Activated naive CD4-positive, alpha-beta T cell treated with anti-CD3 and anti-CD28 coated beads for 36 hours (primary cell): Measurements from ENCODE around the gene SIN3A. TPM values are rescaled to one million over a fixed set of nuclear protein-coding genes. Genes with fewer than 3 reads are reported as not detected.
"Not testable (repeated sequence)": the region's sequence is repeated elsewhere in the genome, so short reads cannot be mapped to it uniquely, and the experiment has no call there.

Experiments used
- CTCF ChIA-PET: fragments of 350-600 bp; sonication (Branson Sonifier 250); formaldehyde crosslinking; loops from one replicate; lab custom pipeline; 2021; ENCODE audit warnings: antibody characterized with exemption; lab: Charles Lee
- DNase-seq: peaks from one replicate; pipeline ENCODE4 v3.0.0-alpha.2; 2020
- H3K27ac Mint-ChIP-seq: one replicate; pipeline ENCODE4 v1.8.0; 2021; ENCODE audit warnings: mild to moderate bottlenecking, mixed read lengths
- H3K27me3 Mint-ChIP-seq: one replicate; pipeline ENCODE4 v1.8.0; 2021; ENCODE audit warnings: low read depth, mixed read lengths
- H3K36me3 Mint-ChIP-seq: one replicate; pipeline ENCODE4 v1.8.0; 2021; ENCODE audit warnings: low read depth, mixed read lengths
- H3K4me1 Mint-ChIP-seq: one replicate; pipeline ENCODE4 v1.8.0; 2021; ENCODE audit warnings: low read depth, mixed read lengths
- H3K4me3 Mint-ChIP-seq: one replicate; pipeline ENCODE4 v1.8.0; 2021; ENCODE audit warnings: mild to moderate bottlenecking, moderate library complexity, mixed read lengths
- H3K9me3 Mint-ChIP-seq: one replicate; pipeline ENCODE4 v1.8.0; 2021; ENCODE audit warnings: mixed read lengths
- intact Hi-C: fragments of 100-400 bp; cut with micrococcal nuclease; formaldehyde crosslinking; loops from one replicate; pipeline ENCODE4 v1.15.1; 2023
- total RNA-seq, 2 experiments: library from RNA; stranded (reverse); gene quantifications; one replicate each; pipeline ENCODE4 v1.2.3, GENCODE V29; 2021

SIN3A gene
- total RNA-seq, 2 experiments from 2014 or later = 83.6 to 84.7 TPM

DNA sequence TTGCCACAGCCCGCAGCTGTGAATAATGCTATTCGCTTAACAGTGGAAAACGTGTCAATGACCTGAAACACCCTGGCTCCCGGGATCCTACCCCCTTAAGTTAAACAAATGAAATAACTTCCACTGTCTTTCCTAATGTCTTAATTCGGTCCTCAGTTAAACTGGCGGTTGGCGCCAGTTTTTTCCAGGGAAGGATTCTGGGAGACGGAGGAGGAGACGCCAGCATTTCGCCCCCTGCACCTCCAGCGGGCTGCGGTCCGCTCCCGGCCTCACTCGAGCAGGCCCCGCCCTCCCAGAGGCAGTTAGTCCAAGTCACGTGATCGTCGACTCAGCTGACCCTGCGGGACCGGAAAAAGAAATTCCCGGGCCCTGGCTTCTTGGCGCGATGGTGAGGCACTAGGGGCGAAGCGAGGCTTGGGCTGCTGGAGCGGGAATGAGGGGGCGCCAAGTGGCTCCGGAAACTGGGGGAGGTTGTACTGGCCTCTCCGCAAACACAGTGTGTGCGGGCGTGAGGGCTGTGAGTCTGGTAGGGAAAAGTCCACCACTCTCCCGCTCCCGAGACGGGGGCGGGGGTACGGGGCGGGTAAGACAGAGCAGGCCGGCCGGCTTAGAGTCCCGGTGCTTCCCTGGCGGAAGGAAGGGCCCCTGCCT, 115.7 kb downstream of the SIN3A start, which contains the start of gene COMMD4:
Gene COMMD4 (plus strand): TSS at position 359 of the 651 bp plus-strand sequence. CDS start 27 bp downstream, at position 386.
- CTCF ChIA-PET = interaction anchor here (0.6 to 1.7 kb wide), 3 partner anchors 32 to 47 kb away, joined by 3 to 7 read pairs (median 4); partner anchors contain the start of gene MAN2C1
- Mint-ChIP-seq H3K36me3 (peaks cover 6% of the 10 kb centered on the region), H3K27ac (peak within 1 kb of the TSS; percentile 81), H3K27me3 (no peaks in the 10 kb centered on the region), H3K4me1 (peaks cover 21% of the 10 kb centered on the region), H3K9me3 (no peaks in the 10 kb centered on the region), H3K4me3 (peak within 1 kb of the TSS; percentile 97)
- intact Hi-C loops = loop anchor here (10.0 kb wide), 1 partner anchor 131 kb away; the partner anchor contains the start of gene C15orf39
- peak; percentile 96 for DNase-seq

DNA sequence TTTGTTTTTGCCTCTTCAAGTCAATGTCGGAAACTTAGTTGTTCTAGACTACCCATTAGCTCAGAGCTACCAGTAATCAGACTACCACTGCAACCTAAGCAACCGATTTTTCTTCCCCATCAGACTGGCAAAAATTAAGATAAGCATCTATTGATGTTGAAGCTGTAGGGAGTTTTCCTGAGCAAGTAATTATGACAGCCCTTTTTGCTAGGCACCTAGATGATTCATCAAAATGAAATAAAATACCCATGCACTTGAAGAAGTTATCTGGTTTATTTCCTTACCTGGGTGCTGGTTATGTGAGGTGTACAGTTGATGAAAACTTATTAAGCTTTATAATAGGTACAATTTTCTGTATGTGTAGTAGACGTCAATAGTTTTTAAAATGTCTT, 116.2 kb downstream of the SIN3A start:
- Mint-ChIP-seq H3K4me1 (peaks cover 21% of the 10 kb centered on the region), H3K27ac (no peak overlapping the region), H3K27me3 (no peaks in the 10 kb centered on the region), H3K9me3 (no peaks in the 10 kb centered on the region), H3K36me3 (peaks cover 6% of the 10 kb centered on the region), H3K4me3 (peak overlapping the region; percentile 97)
- no peak for DNase-seq
- CTCF ChIA-PET = interaction anchor here (0.6 to 1.7 kb wide), 3 partner anchors 33 to 809 kb away, joined by 3 to 7 read pairs (median 3); partner anchors contain the start of gene MAN2C1
- intact Hi-C loops = loop anchor here (10.0 kb wide), 1 partner anchor 131 kb away; the partner anchor contains the start of gene C15orf39

DNA sequence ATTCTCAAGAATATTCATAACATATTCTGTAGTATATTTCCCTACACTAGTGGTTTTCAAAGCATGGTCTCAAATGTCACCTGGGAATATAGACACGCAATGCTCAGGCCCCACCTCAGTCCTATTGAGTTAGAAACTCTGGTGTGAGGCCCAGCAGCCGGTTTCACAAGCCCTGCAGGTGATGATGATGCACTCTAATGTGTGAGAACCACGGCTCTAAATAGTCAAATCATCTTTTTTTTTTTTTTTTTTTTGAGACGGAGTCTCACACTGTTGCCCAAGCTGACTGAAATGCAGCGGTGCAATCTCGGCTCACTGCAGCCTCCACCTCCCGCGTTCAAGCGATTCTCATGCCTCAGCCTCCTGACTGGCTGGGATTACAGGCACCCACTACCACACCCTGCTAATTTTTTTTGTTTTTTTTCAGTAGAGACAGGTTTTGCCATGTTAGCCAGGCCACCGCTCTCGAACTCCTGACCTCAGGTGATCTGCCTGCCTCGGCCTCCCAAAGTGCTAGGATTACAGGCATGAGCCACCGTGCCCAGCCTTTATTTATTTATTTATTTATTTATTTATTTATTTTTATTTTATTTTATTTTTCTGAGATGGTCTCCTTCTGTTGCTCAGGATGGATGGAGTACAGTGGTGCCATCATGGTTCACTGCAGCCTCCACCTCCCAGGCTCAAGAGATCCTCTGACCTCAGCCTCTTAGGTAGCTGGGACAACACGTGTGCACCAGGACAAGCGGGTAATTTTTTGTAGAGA, 117.7 kb downstream of the SIN3A start:
- H3K27ac Mint-ChIP-seq, H3K9me3 Mint-ChIP-seq, CTCF ChIA-PET, DNase-seq, H3K27me3 Mint-ChIP-seq, H3K36me3 Mint-ChIP-seq, H3K4me3 Mint-ChIP-seq: not testable (repeated sequence)
- H3K4me1 Mint-ChIP-seq = peaks cover 21% of the 10 kb centered on the region
- intact Hi-C loops = loop anchor here (10.0 kb wide), 1 partner anchor 129 kb away; the partner anchor contains the start of gene C15orf39

DNA sequence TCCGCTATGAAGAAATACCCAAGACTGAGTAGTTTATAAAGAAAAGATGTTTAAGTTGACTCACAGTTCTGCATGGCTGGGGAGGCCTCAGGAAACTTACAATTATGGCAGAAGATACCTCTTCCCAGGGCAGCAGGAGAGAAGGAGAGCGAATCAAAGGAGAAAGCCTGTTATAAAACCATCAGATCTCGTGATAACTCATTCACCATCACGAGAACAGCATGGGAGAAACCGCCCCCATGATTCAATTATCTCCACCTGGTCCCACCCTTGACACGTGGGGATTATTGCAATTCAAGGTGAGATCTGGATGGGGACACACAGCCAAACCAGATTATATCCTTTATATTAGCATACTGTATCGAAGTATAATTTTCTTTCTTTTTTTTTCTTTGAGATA, 119.4 kb downstream of the SIN3A start:
- H3K4me3 Mint-ChIP-seq, H3K9me3 Mint-ChIP-seq, H3K36me3 Mint-ChIP-seq, H3K27me3 Mint-ChIP-seq, DNase-seq, H3K27ac Mint-ChIP-seq: not testable (repeated sequence)
- intact Hi-C loops = loop anchor here (10.0 kb wide), 1 partner anchor 127 kb away; the partner anchor contains the start of gene C15orf39
- CTCF ChIA-PET = interaction anchor here (0.6 kb wide), 2 partner anchors 277 to 301 kb away, joined by 3 to 4 read pairs; no protein-coding TSS in a partner anchor
- peaks cover 17% of the 10 kb centered on the region for H3K4me1 Mint-ChIP-seq

DNA sequence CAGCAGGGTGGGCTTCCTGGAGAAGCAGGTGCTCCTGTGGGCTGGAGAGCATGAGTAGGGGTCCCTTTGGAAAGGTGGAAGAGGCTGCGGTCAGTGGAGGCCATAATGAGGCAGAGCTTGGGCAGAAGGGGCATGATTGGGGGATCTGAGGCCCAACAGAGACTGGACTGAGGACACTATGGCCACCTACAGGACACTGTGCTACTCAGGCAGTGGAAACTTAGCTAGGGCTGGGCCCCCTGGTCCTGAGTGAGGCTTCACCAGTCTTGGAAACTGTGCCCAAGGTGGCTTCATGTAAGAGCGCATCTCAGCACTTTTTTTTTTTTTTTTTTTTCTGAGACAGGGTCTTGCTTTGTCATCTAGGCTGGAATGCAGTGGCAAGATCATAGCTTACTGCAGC, 121.9 kb downstream of the SIN3A start:
- Mint-ChIP-seq H3K9me3 (no peaks in the 10 kb centered on the region), H3K27ac (no peak overlapping the region), H3K4me3 (no peak overlapping the region), H3K36me3 (no peaks in the 10 kb centered on the region), H3K4me1 (no peaks in the 10 kb centered on the region), H3K27me3 (no peaks in the 10 kb centered on the region)
- intact Hi-C loops = loop anchor here (10.0 kb wide), 1 partner anchor 95 kb away; no protein-coding TSS in a partner anchor
- DNase-seq = no peak
- CTCF ChIA-PET = no interaction called here

DNA sequence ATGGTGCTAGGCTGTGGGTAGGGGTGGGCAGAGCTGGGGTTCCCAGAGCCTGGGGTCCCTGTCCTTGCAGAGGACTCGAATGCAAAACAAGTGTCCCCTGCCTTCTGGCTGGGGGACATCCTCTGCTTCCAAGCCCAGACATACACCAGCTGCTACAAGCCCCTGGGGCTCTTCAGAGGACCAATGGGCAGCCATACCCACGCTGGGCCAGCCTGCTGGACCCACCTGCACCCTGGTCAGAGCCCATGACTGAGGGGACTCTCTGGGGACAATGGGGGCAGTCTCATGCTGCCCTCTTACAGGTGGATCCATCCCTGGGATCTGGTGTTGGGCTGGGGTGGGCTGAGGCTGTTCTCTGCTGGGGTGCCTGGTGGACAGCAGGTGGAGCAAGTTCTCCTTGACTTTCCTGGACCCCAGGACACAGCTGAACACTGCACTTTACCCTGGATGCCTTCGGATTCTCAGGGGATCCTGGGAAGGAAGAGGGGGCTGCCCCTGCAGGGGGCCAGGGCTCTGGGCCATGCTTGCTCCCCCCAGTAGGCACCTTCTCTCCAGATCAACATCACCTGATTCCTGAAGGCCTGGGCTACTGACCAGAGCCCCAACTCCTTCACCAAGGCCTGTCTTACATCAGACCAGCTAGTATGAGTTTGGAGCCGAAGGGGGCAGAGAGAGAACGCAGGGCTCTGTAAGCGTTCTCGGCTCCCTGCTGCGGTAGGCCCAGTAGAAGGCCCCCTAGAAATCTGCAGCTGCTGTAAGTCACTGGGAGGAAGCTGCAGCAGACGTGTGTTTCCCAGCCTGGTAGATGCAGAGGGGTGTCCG, 122.8 kb downstream of the SIN3A start:
- no peak for DNase-seq
- CTCF ChIA-PET = interaction anchor here (0.6 kb wide), 2 partner anchors 127 to 342 kb away, joined by 3 to 5 read pairs; no protein-coding TSS in a partner anchor
- H3K27ac Mint-ChIP-seq = no peak overlapping the region
- intact Hi-C loops = loop anchor here (10.0 kb wide), 1 partner anchor 94 kb away; no protein-coding TSS in a partner anchor
- H3K4me1 Mint-ChIP-seq = no peaks in the 10 kb centered on the region
- no peaks in the 10 kb centered on the region for H3K9me3 Mint-ChIP-seq
- H3K36me3 Mint-ChIP-seq = no peaks in the 10 kb centered on the region
- no peak overlapping the region for H3K4me3 Mint-ChIP-seq
- no peaks in the 10 kb centered on the region for H3K27me3 Mint-ChIP-seq

DNA sequence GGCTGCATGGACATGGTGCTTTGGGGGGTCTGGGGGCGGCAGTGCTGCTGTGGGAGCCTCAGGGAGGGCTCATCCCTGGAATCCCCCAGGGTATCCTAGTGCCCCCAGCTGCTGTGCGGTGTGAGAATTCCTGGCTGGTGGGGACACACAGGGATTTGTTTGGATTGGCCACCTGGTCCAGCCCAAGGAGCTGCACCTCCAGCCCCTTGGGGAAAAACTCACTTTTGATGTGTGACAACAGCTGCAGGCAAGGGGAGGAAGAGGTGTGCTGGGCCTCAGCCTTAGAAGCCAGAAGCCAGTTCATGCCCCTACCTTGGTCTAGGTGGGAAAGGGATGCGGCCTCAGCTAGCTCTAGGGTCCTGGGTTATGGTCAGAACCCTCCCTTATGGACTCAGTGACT, 124.0 kb downstream of the SIN3A start:
- Mint-ChIP-seq H3K27me3 (no peaks in the 10 kb centered on the region), H3K4me1 (no peaks in the 10 kb centered on the region), H3K4me3 (no peak overlapping the region), H3K9me3 (no peaks in the 10 kb centered on the region), H3K36me3 (no peaks in the 10 kb centered on the region), H3K27ac (no peak overlapping the region)
- intact Hi-C loops = loop anchor here (10.0 kb wide), 1 partner anchor 93 kb away; no protein-coding TSS in a partner anchor
- no peak for DNase-seq
- CTCF ChIA-PET = interaction anchor here (0.5 kb wide), 1 partner anchor 207 kb away, joined by 3 read pairs; no protein-coding TSS in a partner anchor

DNA sequence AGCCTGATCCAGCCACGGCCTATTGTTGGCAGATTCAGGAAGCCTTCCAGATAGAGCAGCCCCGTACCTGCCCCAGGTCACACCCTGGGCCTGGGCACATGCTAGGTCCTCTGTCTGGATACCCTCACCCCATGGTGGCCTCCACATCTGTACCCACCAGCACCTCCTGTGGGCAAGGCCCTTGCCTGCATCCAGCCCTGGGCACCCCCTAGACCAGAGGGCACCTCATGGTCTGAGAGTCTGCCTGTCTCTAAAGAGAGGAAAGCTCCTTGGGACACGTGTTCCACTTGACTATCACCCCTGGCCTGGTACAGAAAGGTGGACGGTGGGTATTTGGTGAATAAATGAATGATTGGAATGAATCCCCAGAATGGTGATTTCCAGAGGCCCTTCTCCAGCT, 124.5 kb downstream of the SIN3A start:
- H3K4me1 Mint-ChIP-seq = no peaks in the 10 kb centered on the region
- H3K36me3 Mint-ChIP-seq = no peaks in the 10 kb centered on the region
- H3K4me3 Mint-ChIP-seq = no peak overlapping the region
- CTCF ChIA-PET = interaction anchor here (0.5 to 1.0 kb wide), 2 partner anchors 41 to 208 kb away, joined by 3 read pairs; no protein-coding TSS in a partner anchor
- no peak for DNase-seq
- no peaks in the 10 kb centered on the region for H3K9me3 Mint-ChIP-seq
- no peaks in the 10 kb centered on the region for H3K27me3 Mint-ChIP-seq
- intact Hi-C loops = loop anchor here (10.0 kb wide), 1 partner anchor 92 kb away; no protein-coding TSS in a partner anchor
- no peak overlapping the region for H3K27ac Mint-ChIP-seq

DNA sequence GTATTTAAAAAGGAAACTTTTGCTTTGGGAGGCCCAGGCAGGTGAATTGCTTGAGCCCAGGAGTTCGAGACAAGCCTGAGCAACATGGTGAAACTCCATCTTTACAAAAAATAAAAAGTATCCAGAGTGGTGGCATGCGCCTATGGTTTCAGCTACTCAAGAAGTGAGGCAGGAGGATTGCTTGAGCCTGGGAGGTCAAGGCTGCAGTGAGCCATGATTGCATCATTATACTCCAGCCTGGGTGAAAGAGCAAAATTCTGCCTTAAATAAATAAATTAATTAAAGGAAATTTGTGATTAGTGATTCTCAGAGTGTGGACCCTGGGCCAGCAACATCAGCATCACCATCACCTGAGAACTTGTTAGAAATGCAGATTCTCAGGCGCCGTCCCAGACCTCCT, 125.6 kb downstream of the SIN3A start:
- no peaks in the 10 kb centered on the region for H3K36me3 Mint-ChIP-seq
- intact Hi-C loops = loop anchor here (10.0 kb wide), 1 partner anchor 91 kb away; no protein-coding TSS in a partner anchor
- no peaks in the 10 kb centered on the region for H3K27me3 Mint-ChIP-seq
- H3K27ac Mint-ChIP-seq = no peak overlapping the region
- no peak for DNase-seq
- CTCF ChIA-PET = no interaction called here
- no peaks in the 10 kb centered on the region for H3K9me3 Mint-ChIP-seq
- H3K4me1 Mint-ChIP-seq = no peaks in the 10 kb centered on the region
- no peak overlapping the region for H3K4me3 Mint-ChIP-seq

DNA sequence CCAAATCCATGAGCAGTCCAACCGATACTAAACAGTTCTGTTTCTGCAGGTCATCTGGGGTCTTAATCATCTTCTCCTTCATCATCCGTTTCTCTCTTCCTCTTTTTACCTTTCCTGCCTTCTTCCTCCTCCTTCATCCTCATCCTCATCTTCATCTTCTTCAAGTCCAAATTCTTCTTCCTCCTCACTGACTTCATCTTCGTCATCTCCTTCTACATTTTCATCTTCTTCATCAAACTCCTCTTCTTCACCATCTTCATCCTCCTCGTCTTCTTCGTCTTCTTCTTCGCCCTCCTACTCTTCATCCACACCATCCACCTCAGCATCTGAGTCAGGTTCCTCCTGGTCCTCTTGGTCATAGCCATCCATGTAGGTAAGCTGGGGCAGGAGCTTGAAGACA, 129.8 kb downstream of the SIN3A start:
- Mint-ChIP-seq H3K27ac (no peak overlapping the region), H3K4me3 (no peak overlapping the region), H3K9me3 (no peaks in the 10 kb centered on the region), H3K36me3 (no peaks in the 10 kb centered on the region), H3K4me1 (no peaks in the 10 kb centered on the region), H3K27me3 (no peaks in the 10 kb centered on the region)
- no peak for DNase-seq
- intact Hi-C loops = loop anchor here (10.0 kb wide), 1 partner anchor 87 kb away; no protein-coding TSS in a partner anchor
- CTCF ChIA-PET = no interaction called here
